MM.1S (cell line): ENCODE measurements around the gene OSCP1.

Experiments used
- DNase-seq: peaks from one replicate; pipeline ENCODE4 v3.0.0-alpha.2; 2015
- H2AFZ ChIP-seq: fragments of 300-600 bp; sonication (generic); 2 replicates; pipeline ENCODE4 v1.6.0; 2016; ENCODE audit warnings: antibody characterized with exemption, low read length
- H3F3A ChIP-seq: fragments of 300-600 bp; sonication (generic); 2 replicates; pipeline ENCODE4 v1.6.1; 2016; ENCODE audit warnings: mild to moderate bottlenecking, antibody characterized with exemption, low read length, moderate library complexity, mixed read lengths; ENCODE audit not compliant: insufficient read depth
- H3K27ac ChIP-seq: fragments of 300-600 bp; sonication (generic); 2 replicates; pipeline ENCODE4 v1.5.1; 2016; ENCODE audit warnings: mild to moderate bottlenecking, low read length
- H3K27me3 ChIP-seq: fragments of 300-600 bp; sonication (generic); replicated peaks from 2 replicates; pipeline ENCODE4 v1.6.0; 2016; ENCODE audit warnings: low read length; ENCODE audit not compliant: insufficient read depth
- H3K36me3 ChIP-seq: fragments of 300-600 bp; sonication (generic); replicated peaks from 2 replicates; pipeline ENCODE4 v1.6.1; 2016; ENCODE audit warnings: mild to moderate bottlenecking, low read length, mixed read lengths; ENCODE audit not compliant: insufficient read depth
- H3K4me1 ChIP-seq: fragments of 300-600 bp; sonication (generic); 2 replicates; pipeline ENCODE4 v1.6.1; 2016; ENCODE audit warnings: low read length, mixed read lengths
- H3K4me2 ChIP-seq: fragments of 300-600 bp; sonication (generic); 2 replicates; pipeline ENCODE4 v1.6.0; 2016; ENCODE audit warnings: low read depth, low read length
- H3K4me3 ChIP-seq: fragments of 300-600 bp; sonication (generic); 2 replicates; pipeline ENCODE4 v1.5.1; 2016; ENCODE audit warnings: low read length, mixed read lengths
- H3K79me2 ChIP-seq: fragments of 300-600 bp; sonication (generic); 2 replicates; pipeline ENCODE4 v1.6.1; 2016; ENCODE audit warnings: mixed run types, low read length, mixed read lengths
- H3K9ac ChIP-seq: fragments of 300-600 bp; sonication (generic); 2 replicates; pipeline ENCODE4 v1.6.1; 2016; ENCODE audit warnings: low read length, mixed read lengths
- H3K9me2 ChIP-seq: fragments of 300-600 bp; sonication (generic); replicated peaks from 2 replicates; pipeline ENCODE4 v1.6.1; 2016; ENCODE audit warnings: mild to moderate bottlenecking, low read length, mixed read lengths; ENCODE audit not compliant: insufficient read depth
- H3K9me3 ChIP-seq: fragments of 300-600 bp; sonication (generic); replicated peaks from 2 replicates; pipeline ENCODE4 v1.6.1; 2016; ENCODE audit warnings: mild to moderate bottlenecking, low read length, mixed read lengths; ENCODE audit not compliant: insufficient read depth
- H4K20me1 ChIP-seq: fragments of 300-600 bp; sonication (generic); 2 replicates; pipeline ENCODE4 v1.6.1; 2016; ENCODE audit warnings: mild to moderate bottlenecking, low read length, moderate library complexity, mixed read lengths; ENCODE audit not compliant: insufficient read depth
- EZH2 ChIP-seq: fragments of 300-600 bp; sonication (generic); optimal IDR thresholded peaks from 2 replicates; pipeline ENCODE3; 2017; ENCODE audit warnings: low read depth, mild to moderate bottlenecking, antibody characterized with exemption, low read length, mixed read lengths
- EZH2phosphoT487 ChIP-seq: fragments of 300-600 bp; sonication (generic); IDR thresholded peaks from 2 replicates; pipeline ENCODE4 v1.6.1; 2018; ENCODE audit warnings: antibody characterized with exemption, low read length
- TF ChIP-seq, protein P1 (sequence below): fragments of 300-600 bp; sonication (generic); IDR thresholded peaks from 2 replicates; pipeline ENCODE4 v1.5.1; 2016; ENCODE audit warnings: antibody characterized with exemption, low read length, mixed read lengths

OSCP1 gene, protein sequence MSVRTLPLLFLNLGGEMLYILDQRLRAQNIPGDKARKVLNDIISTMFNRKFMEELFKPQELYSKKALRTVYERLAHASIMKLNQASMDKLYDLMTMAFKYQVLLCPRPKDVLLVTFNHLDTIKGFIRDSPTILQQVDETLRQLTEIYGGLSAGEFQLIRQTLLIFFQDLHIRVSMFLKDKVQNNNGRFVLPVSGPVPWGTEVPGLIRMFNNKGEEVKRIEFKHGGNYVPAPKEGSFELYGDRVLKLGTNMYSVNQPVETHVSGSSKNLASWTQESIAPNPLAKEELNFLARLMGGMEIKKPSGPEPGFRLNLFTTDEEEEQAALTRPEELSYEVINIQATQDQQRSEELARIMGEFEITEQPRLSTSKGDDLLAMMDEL

DNA sequence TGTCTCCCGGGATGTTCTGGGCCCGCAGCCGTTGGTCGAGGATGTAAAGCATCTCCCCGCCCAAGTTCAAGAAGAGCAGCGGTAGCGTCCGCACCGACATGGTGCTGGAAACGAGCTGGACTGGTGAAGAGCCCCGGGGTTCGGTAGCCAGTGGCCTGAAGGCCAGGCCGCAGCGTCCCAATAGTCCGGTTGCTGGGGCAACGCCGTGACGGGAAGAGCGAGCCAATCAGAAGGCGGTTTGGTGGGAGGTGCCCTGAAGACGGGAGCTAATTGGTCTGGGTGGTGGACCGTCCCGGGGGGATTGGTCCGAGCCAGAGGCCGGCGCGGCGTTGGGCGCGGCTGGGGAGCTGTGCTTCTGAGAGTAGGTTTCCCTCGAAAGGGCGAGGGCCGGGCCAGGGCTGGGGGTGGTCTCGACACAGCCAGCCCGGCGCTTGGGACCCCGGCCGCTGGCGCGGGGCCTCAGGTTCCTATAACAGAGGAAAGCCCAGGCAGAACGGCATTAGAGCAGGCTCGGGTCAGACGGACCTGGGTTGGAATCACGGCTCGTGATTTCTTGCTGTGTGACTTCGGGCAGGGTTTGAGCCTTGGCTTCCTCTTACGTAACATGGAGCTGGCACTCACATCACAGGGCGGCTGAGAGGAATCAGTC, at the start of gene OSCP1:
TSS of gene OSCP1 (minus strand) at position 182 of the 649 bp plus-strand sequence. CDS start at position 100, 82 bp downstream.
- DNase-seq = peak; percentile 94
- no peaks in the 10 kb centered on the region for H3K36me3 ChIP-seq
- peak within 1 kb of the TSS; percentile 53; the same call in 1 of the 2 replicates for H3K27ac ChIP-seq
- H3K9me3 ChIP-seq = no peaks in the 10 kb centered on the region
- peak within 1 kb of the TSS; percentile 98 for H2AFZ ChIP-seq
- H3K79me2 ChIP-seq = no peaks in the 10 kb centered on the region
- no peaks in the 10 kb centered on the region for H4K20me1 ChIP-seq
- no peaks in the 10 kb centered on the region for H3K9me2 ChIP-seq
- TF ChIP-seq EZH2phosphoT487 = no peak
- TF ChIP-seq EZH2 = no peak
- TF ChIP-seq, protein P1, sequence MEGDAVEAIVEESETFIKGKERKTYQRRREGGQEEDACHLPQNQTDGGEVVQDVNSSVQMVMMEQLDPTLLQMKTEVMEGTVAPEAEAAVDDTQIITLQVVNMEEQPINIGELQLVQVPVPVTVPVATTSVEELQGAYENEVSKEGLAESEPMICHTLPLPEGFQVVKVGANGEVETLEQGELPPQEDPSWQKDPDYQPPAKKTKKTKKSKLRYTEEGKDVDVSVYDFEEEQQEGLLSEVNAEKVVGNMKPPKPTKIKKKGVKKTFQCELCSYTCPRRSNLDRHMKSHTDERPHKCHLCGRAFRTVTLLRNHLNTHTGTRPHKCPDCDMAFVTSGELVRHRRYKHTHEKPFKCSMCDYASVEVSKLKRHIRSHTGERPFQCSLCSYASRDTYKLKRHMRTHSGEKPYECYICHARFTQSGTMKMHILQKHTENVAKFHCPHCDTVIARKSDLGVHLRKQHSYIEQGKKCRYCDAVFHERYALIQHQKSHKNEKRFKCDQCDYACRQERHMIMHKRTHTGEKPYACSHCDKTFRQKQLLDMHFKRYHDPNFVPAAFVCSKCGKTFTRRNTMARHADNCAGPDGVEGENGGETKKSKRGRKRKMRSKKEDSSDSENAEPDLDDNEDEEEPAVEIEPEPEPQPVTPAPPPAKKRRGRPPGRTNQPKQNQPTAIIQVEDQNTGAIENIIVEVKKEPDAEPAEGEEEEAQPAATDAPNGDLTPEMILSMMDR = no peak
- H3K27me3 ChIP-seq = no peaks in the 10 kb centered on the region
- H3K9ac ChIP-seq = peak within 1 kb of the TSS; percentile 70
- peak within 1 kb of the TSS; percentile 74 for H3K4me2 ChIP-seq
- no peaks in the 10 kb centered on the region for H3K4me1 ChIP-seq
- peak within 1 kb of the TSS; percentile 61 for H3K4me3 ChIP-seq
- no peaks in the 10 kb centered on the region for H3F3A ChIP-seq

DNA sequence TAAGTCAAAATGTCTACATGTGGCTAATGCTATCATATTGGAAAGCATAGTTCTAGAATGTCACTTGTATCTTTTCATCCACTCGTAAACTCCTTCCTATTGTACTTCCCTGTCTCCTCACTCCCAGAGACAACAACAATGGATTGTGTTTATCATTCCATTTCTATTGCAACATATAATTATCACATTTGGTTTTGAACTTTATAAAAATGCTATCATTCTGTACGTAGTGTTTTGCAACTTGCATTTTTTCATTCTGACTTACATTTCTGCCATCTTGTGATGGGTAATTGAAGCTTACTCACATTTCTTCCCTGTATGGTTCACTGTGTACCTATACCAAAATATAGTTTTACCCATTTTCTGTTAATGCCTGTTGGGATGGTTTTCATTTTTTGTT, 47.0 kb upstream of the OSCP1 start:
- Histone ChIP-seq H3K27me3 (peaks cover 17% of the 10 kb centered on the region), H2AFZ (no peak overlapping the region), H4K20me1 (no peaks in the 10 kb centered on the region), H3K4me3 (no peak overlapping the region), H3K9me2 (no peaks in the 10 kb centered on the region), H3K4me2 (no peak overlapping the region), H3K4me1 (no peaks in the 10 kb centered on the region), H3K9ac (no peak overlapping the region), H3K27ac (no peak overlapping the region), H3K79me2 (no peaks in the 10 kb centered on the region), H3K36me3 (no peaks in the 10 kb centered on the region), H3F3A (no peaks in the 10 kb centered on the region), H3K9me3 (no peaks in the 10 kb centered on the region)
- TF ChIP-seq, protein P1 = no peak
- TF ChIP-seq EZH2 = no peak
- no peak for DNase-seq

DNA sequence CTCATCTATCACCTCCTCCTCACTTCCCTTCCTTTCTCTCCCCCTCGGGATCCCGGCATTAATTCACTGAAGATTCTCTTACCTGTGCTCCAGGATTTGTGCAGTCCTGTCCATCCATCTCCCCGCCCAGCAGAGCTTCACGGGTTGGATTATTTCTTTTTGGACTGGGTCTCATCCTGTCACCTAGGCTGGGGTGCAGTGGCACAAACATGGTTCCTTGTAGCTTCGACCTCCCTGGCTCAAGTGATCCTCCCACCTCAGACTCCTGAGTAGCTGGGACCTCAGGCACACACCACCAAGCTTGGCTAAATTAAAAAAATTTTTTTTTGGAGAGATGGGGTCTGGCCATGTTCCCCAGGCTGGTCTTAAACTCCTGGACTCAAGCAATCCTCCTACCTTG, 44.7 kb upstream of the OSCP1 start:
- H3K79me2 ChIP-seq = no peaks in the 10 kb centered on the region
- H3K36me3 ChIP-seq = no peaks in the 10 kb centered on the region
- H4K20me1 ChIP-seq = no peaks in the 10 kb centered on the region
- no peak overlapping the region for H3K9ac ChIP-seq
- H3K4me2 ChIP-seq = no peak overlapping the region
- no peak overlapping the region for H2AFZ ChIP-seq
- H3K27me3 ChIP-seq = peaks cover 17% of the 10 kb centered on the region
- TF ChIP-seq EZH2 (no peak), EZH2phosphoT487 (no peak)
- TF ChIP-seq, protein P1 = no peak
- DNase-seq = no peak
- no peaks in the 10 kb centered on the region for H3K9me2 ChIP-seq
- H3F3A ChIP-seq = no peaks in the 10 kb centered on the region
- H3K4me3 ChIP-seq = no peak overlapping the region
- no peaks in the 10 kb centered on the region for H3K4me1 ChIP-seq
- no peaks in the 10 kb centered on the region for H3K9me3 ChIP-seq
- no peak overlapping the region for H3K27ac ChIP-seq
